OCI-LY7 (cell line): ENCODE results near the gene ZNF423.

Experiments used
- CTCF ChIP-seq: fragments of 200-600 bp; sonication (generic); conservative IDR thresholded peaks from 2 replicates; pipeline ENCODE4 v1.5.1; 2014; ENCODE audit warnings: mild to moderate bottlenecking, antibody characterized with exemption, low read length, moderate library complexity, mixed read lengths
- EZH2phosphoT487 ChIP-seq: fragments of 200-600 bp; sonication (generic); IDR thresholded peaks from 2 replicates; pipeline ENCODE4 v1.6.1; 2018; ENCODE audit warnings: low read depth, borderline replicate concordance, mild to moderate bottlenecking, mixed run types, antibody characterized with exemption, low read length, moderate library complexity, mixed read lengths

- TF ChIP-seq CTCF (no peak), EZH2phosphoT487 (no peak)
These were observed 332.3 kb downstream of the ZNF423 start for GRCh38 chr16:49523435-49524159.
